ENCODE results near the gene MERTK. TPM values are rescaled to one million over a fixed set of nuclear protein-coding genes. Genes with fewer than 3 reads are reported as not detected.
A peak's percentile ranks its signal among the peaks of the same experiment; 100 is the strongest.

MERTK gene
- total RNA-seq, 1 experiment from 2014 or later = 14.5 TPM

DNA sequence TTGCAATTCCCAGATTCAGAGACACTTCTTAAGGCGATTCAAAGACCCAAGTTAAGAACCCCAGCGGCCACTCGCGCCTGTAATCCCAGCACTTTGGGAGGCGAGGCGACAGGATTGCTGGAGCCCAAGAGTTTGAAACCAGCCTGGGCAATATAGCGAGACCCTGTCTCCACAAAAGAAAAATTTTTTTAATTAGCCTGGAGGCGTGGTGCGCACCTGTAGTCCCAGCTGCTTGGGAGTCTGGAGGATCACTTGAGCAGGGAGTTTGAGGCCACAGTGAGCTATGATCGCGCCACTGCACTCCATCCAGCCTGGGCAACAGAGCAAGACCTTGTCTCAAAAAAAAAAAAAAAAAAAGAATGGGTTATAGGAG lies 13.8 kb upstream of the MERTK start:
- ATAC-seq (peak; percentile 53), DNase-seq (ENCODE audit: low read depth, low spot score) (no peak)
- peak overlapping the region; percentile 97 to 98 for H3K4me3 ChIP-seq (ENCODE audit: low read depth in 2 of 2, low read length in 2 of 2)
- no peaks in the 10 kb centered on the region for H3K27me3 ChIP-seq (ENCODE audit: control insufficient read depth, insufficient read depth, low read length)
- ChIA-PET CTCF (no interaction called here), POLR2A (interaction anchor here (0.7 kb wide), 1 partner anchor 216 kb away, joined by 3 read pairs; no protein-coding TSS in a partner anchor)
- intact Hi-C loops (cut with micrococcal nuclease; ENCODE audit: unreplicated experiment) = no loop called here
- no peaks in the 10 kb centered on the region; the same call in 1 of the 2 replicates for H3K36me3 ChIP-seq (ENCODE audit: control insufficient read depth, insufficient read depth, low read length)
- H3K27ac ChIP-seq (ENCODE audit: low read length) = peak overlapping the region; percentile 95
- in situ Hi-C loops (cut with HindIII; ENCODE audit: low pct_unique_long_range_greater_than_20kb, low sequenced_read_pairs) = no loop called here
- H3K4me1 ChIP-seq (ENCODE audit: control insufficient read depth, insufficient read depth, low read length) = peaks cover 4% of the 10 kb centered on the region
- H3K9me3 ChIP-seq (ENCODE audit: control insufficient read depth, insufficient read depth, low read depth, low read length) = no peaks in the 10 kb centered on the region
- TSS peak; percentile 98 for BruUV-seq (replicated peaks)
- no peak for TF ChIP-seq POLR2AphosphoS5 (IDR thresholded peaks at IDR 0.05; ENCODE audit: low read depth, low read length)
- TF ChIP-seq, protein P1, sequence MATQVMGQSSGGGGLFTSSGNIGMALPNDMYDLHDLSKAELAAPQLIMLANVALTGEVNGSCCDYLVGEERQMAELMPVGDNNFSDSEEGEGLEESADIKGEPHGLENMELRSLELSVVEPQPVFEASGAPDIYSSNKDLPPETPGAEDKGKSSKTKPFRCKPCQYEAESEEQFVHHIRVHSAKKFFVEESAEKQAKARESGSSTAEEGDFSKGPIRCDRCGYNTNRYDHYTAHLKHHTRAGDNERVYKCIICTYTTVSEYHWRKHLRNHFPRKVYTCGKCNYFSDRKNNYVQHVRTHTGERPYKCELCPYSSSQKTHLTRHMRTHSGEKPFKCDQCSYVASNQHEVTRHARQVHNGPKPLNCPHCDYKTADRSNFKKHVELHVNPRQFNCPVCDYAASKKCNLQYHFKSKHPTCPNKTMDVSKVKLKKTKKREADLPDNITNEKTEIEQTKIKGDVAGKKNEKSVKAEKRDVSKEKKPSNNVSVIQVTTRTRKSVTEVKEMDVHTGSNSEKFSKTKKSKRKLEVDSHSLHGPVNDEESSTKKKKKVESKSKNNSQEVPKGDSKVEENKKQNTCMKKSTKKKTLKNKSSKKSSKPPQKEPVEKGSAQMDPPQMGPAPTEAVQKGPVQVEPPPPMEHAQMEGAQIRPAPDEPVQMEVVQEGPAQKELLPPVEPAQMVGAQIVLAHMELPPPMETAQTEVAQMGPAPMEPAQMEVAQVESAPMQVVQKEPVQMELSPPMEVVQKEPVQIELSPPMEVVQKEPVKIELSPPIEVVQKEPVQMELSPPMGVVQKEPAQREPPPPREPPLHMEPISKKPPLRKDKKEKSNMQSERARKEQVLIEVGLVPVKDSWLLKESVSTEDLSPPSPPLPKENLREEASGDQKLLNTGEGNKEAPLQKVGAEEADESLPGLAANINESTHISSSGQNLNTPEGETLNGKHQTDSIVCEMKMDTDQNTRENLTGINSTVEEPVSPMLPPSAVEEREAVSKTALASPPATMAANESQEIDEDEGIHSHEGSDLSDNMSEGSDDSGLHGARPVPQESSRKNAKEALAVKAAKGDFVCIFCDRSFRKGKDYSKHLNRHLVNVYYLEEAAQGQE (IDR thresholded peaks at IDR 0.05; ENCODE audit: insufficient read depth in 1 of 2, low read depth in 2 of 2, low read length in 1 of 2) = no peak
- no peak for TF ChIP-seq TCF7L2 (IDR thresholded peaks at IDR 0.05; ENCODE audit: low read depth, low read length)
- TF ChIP-seq, protein P2, sequence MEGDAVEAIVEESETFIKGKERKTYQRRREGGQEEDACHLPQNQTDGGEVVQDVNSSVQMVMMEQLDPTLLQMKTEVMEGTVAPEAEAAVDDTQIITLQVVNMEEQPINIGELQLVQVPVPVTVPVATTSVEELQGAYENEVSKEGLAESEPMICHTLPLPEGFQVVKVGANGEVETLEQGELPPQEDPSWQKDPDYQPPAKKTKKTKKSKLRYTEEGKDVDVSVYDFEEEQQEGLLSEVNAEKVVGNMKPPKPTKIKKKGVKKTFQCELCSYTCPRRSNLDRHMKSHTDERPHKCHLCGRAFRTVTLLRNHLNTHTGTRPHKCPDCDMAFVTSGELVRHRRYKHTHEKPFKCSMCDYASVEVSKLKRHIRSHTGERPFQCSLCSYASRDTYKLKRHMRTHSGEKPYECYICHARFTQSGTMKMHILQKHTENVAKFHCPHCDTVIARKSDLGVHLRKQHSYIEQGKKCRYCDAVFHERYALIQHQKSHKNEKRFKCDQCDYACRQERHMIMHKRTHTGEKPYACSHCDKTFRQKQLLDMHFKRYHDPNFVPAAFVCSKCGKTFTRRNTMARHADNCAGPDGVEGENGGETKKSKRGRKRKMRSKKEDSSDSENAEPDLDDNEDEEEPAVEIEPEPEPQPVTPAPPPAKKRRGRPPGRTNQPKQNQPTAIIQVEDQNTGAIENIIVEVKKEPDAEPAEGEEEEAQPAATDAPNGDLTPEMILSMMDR (IDR thresholded peaks at IDR 0.05) = no peak
- TF ChIP-seq SIN3A (IDR thresholded peaks at IDR 0.05; ENCODE audit: borderline replicate concordance, insufficient read depth, low read depth, low read length) = no peak

DNA sequence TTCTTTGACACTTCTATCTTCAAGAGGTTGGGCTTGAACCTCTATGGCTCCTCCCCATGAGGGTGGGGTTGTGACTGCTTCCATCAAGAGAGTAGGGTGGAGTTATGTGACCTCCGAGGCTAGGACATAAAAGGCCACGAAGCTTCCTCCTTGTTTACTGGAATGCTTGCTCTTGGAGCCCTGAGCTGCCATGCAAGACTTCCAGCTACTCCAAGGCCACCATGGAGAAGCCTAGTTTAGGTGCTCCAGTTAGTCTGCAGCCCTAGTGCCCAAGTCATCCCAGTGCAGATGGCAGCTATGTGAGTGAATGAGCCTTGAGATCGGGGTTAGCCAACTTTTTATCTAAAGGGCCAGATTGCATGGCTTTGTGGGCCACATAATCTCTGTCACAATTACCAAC lies 2.4 kb upstream of the MERTK start:
- H3K4me1 ChIP-seq (ENCODE audit: control insufficient read depth, insufficient read depth, low read length) = peaks cover 16% of the 10 kb centered on the region
- no peak for TF ChIP-seq POLR2AphosphoS5 (IDR thresholded peaks at IDR 0.05; ENCODE audit: low read depth, low read length)
- TF ChIP-seq TCF7L2 (IDR thresholded peaks at IDR 0.05; ENCODE audit: low read depth, low read length) = no peak
- no peak for TF ChIP-seq SIN3A (IDR thresholded peaks at IDR 0.05; ENCODE audit: borderline replicate concordance, insufficient read depth, low read depth, low read length)
- TF ChIP-seq, protein P2 (IDR thresholded peaks at IDR 0.05) = no peak
- TF ChIP-seq, protein P1 (IDR thresholded peaks at IDR 0.05; ENCODE audit: insufficient read depth in 1 of 2, low read depth in 2 of 2, low read length in 1 of 2) = no peak
- CTCF ChIA-PET = no interaction called here
- no peak for DNase-seq (ENCODE audit: low read depth, low spot score)
- intact Hi-C loops (cut with micrococcal nuclease; ENCODE audit: unreplicated experiment) = no loop called here
- H3K9me3 ChIP-seq (ENCODE audit: control insufficient read depth, insufficient read depth, low read depth, low read length) = no peaks in the 10 kb centered on the region
- no peak overlapping the region for H3K4me3 ChIP-seq (ENCODE audit: low read depth in 2 of 2, low read length in 2 of 2)
- H3K27ac ChIP-seq (ENCODE audit: low read length) = no peak overlapping the region
- no peak for ATAC-seq
- POLR2A ChIA-PET = no interaction called here
- no peaks in the 10 kb centered on the region for H3K36me3 ChIP-seq (ENCODE audit: control insufficient read depth, insufficient read depth, low read length)
- H3K27me3 ChIP-seq (ENCODE audit: control insufficient read depth, insufficient read depth, low read length) = no peaks in the 10 kb centered on the region
- in situ Hi-C loops (cut with HindIII; ENCODE audit: low pct_unique_long_range_greater_than_20kb, low sequenced_read_pairs) = no loop called here
- BruUV-seq (replicated peaks) = no TSS peak
